HG03103 (cell line): ENCODE results near the gene LAMA1.

Experiments
- ATAC-seq: cut with Tn5 transposase; IDR thresholded peaks from one replicate; pipeline ENCODE4 v1.9.1; 2021; ENCODE audit warnings: low read depth; ENCODE audit not compliant: unreplicated experiment

Gene LAMA1

GRCh38 chr18:7116001-7116730 lies 1.4 kb downstream of the LAMA1 start:
- ATAC-seq = no peak

GRCh38 chr18:7112936-7113335 lies 4.7 kb downstream of the LAMA1 start:
- no peak for ATAC-seq

DNA sequence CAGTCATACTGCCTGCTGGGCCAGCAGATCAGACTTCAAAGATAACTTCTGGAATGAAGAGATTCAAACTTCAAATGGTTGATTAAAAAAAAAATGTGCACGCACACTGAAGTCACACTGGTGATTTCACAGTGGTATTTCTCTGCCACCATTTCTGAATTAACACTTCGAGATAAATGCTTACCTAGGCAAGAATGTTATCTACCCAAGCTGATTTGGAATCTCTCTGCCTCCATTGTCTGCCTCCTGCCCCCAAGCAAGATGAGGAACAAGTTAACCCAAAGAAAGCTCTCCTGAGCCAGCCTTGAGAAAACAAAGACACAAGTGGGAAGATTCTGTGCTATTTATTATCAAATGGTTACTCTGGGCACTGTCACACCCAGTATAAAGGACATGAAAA lies 6.5 kb downstream of the LAMA1 start:
- ATAC-seq = no peak

DNA sequence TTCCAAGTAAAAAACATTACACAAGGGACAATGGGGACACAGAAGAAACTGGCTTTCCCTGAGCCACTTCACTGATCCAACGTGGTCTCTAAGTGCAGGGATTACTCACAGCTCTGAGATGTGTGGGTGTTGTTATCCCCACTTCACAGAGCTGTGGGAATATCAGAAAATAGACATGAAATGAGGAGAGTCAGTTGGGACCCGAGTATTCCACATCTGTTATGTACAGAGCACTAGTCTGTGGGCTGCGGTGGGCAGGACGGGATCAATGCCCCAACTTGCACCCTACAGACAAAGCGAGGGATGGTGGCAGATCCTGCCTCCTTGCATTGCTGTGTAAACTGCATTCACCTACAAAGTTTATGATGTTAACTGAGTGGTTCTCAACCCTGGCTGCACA lies 11.7 kb downstream of the LAMA1 start:
- ATAC-seq = no peak

- ATAC-seq = no peak
Measured at GRCh38 chr18:7105268-7105667, 12.3 kb downstream of the LAMA1 start.

GRCh38 chr18:7104649-7105048 lies 12.9 kb downstream of the LAMA1 start:
- ATAC-seq = no peak

DNA sequence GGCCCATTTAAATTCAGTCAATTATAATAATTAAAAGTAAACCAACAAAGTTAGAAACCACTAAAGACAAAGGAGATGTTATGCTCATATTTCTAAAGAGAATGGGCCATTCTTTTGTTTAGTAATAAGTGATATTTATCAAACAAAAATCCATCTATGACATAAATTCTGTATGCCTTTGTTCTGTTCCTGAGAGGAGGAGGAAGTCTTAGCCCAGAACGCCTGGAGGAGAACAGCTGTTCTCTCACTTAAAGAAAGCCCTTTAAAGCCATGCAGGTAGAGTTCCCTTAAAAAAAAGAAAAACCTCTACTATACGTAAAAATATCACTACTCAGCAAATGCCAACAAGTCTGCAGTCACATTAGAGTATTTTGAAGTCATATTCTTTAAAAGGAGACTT lies 15.5 kb downstream of the LAMA1 start:
- no peak for ATAC-seq

DNA sequence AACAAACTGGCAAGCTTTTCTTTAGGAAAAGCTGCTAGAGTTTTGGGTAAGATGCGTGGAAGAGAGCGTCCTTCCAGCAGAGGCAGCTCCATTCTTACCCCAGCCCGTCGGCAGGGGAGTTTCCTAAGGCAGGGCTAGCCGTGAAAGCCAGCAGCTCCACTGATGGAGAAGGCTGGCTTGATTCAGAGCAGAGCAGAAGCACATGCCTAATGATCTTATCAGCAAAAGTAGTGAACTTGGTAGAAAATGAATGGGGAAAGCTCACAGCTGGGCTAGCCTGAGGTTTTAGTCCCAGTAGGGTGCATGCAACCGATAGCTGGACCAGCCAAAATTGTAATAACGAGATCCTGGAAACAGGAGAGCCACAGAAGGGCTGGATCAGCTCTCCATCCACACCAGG lies 20.8 kb downstream of the LAMA1 start:
- ATAC-seq = no peak

DNA sequence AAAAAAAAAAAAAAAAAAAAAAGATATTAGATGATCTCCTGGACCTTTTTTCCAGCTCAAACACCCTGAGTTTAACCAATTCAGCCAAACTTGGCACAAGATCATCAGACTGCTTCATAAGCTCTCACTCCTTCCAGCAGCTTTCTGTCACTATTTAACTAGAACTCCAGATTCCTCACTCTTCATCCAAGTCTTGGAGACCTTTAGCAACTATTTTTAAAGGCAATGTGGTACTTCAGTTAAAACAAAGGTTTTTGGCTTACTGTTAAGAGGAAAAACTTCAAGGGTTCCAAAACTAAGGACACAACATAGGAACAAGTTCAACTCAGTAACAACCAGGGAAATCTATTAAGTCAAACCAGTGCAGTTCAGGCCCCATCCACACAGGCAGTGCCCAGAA lies 23.2 kb downstream of the LAMA1 start:
- no peak for ATAC-seq

DNA sequence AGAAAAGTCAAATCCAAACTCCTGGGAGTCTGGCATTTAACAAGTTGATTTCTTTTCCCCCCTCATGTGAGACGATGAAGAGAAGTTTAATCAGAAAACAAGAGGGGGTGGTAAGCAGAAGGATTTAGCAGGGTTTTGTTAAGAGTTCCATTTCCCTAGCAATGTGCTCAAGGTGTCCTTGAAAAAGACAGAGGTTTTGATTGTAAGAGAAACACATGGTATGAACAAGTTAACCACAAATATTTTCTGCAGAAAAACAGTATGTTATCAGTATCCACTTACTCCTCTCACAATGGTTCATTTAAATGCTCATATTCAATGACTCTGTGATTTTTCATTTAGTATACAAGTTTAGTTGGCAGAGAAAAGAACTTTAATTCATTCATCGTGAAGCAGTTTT lies 26.8 kb downstream of the LAMA1 start:
- ATAC-seq = no peak

DNA sequence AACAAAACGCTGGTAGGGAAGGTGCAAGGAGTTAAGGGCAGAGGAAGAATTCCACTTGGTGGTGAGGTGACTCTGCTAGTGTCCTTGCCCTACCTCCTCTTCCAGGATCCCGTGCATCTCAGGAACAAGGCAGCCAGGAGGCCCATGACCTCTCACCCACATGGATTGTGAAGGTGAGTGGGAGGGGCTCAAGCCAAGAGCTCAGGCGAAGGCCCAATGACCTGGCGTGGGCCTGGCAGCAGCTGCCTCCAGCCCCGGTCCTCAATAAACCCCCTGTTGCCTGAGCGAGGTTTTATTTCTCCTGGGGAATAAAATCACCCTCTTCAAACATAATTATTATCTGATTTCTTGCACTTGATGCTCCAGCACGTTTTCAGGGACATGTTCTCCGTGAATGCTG lies 28.2 kb downstream of the LAMA1 start:
- ATAC-seq = no peak

GRCh38 chr18:7084080-7085065 lies 33.2 kb downstream of the LAMA1 start:
- no peak for ATAC-seq

- ATAC-seq = no peak
Measured at GRCh38 chr18:7082671-7083070, 34.9 kb downstream of the LAMA1 start.

GRCh38 chr18:7079231-7079630 lies 38.4 kb downstream of the LAMA1 start:
- no peak for ATAC-seq

DNA sequence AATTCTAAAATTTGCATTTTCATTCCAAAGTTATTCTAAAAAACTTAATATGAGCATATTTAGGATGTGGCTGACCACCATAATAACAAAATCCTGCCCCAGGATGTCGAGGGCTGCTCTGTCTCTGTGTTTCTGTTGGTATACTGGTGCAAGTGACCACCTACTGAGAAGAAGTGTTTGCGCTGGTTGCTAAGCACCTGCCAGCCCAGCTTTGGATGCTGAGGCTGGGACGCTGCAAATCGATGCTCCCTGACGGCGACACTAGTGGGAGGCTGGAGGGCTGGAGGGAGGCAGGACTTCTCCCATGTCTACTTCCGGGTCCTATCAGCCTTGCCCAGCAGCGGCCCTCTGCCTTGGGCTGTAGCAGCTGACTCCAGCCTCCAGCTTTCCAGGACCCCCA lies 45.0 kb downstream of the LAMA1 start:
- ATAC-seq = no peak

DNA sequence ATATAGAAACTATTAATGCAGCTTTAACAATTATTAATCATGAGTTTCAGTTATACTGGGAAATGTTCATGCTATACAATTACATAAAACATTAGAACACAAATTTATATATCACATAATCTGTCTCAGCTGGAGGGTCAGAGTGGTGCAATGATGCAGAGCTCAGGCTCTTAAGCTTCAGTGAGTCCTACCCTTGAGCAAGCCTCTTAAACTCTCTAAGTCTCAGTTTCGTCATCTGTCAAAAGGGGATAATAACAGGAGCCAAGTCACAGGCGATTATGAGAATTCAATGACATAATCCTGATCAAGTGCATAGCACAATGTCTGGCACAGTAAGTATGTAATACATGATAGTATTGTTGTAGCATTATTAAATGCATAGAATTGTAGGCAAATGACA lies 46.0 kb downstream of the LAMA1 start:
- ATAC-seq = no peak

DNA sequence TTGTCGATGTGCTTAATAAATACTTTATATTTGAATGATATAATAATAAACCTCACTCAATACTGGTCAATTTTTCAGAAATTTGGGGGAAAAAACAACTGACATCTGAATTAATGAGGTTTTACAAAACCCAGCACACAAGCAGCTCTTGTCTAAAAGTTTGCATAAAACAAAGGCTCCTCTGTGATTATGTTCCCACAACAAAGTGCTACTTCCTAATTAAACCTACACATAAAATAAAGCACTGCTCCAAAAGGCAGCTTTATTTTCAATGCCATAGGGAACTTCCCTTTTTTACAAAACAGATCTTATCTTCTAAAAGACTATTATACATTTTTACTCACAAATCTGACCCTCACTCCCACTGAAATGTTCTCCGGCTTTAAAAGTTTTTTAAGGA lies 47.1 kb downstream of the LAMA1 start:
- no peak for ATAC-seq

DNA sequence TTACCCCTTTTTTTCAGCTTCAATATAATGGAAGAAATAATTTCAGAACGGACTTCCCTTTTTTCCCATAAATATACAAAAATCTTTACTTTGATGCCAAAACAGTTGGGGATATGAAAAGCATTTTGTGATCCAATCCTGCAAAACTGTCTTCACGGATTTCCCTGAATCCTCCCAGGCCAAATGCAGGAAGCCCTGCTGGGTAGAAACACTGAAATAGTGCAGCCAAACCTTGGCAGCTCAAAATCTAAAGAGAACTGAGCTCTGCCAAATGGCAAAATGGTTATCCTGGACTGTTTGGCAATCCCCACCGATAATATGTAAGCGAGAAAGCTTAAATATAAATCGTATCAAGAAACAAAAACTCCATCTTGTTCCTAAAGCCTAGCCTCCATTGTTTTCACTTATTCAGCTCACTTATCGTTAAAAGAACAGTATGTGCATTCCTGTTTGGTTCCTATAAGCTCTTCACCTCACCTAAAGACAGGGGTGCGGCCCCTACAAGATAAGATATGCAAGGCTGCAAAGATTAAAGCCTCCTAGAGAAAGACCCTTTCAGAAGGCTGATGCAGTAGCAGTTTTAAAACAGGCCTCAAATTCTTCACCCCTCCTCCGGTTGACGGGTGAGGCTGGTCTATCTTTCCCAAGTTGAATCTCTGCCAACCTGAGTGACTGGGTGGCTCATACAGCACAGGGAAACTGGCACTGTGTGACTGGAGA lies 48.6 kb downstream of the LAMA1 start:
- ATAC-seq = no peak

DNA sequence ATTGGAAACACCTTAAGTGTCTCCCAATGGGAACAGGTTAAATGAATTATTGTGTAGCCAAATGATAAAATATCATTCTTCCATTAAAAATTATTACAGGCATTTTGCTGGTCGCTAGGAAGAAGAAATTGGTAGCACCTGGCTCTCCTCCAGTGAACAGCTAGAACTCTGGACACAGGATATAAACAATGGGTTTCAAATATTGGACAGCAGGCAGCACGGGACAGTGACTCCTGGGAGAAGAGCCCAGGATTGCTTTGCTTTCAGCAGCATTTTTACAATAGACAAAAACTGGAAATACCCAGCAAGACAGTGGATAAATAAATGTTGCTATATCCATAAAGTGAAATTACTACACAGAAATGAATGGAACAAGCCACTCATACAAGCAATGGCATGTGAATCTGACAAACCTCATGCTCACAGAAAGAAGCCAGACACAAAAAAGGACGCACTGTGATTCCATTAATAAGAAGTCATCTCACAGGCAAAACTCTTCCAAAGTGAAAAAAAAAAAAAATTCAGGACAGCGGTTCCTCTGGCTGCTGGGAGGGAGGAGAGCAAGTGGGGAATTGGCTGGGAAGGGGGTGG lies 50.5 kb downstream of the LAMA1 start:
- ATAC-seq = no peak

- ATAC-seq = no peak
Measured at GRCh38 chr18:7065736-7066135, 51.9 kb downstream of the LAMA1 start.

DNA sequence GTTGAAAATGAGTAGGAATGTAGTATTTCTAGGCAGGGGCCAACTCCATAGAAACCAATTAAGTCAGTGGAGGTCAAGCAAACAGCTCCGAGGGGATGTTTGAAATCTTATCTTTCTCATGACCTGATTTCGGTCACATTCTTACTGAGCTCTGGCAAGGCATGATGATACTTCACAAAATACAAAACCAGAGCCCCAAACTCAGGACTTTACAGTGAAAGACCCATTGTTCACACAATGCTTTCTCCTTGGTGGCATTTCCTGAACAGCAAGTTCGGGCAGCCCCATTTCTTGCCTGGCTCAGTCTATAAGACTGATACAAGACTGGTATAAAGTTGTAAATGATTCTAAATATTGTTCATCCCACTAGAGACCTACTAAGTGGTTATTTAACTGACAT lies 53.3 kb downstream of the LAMA1 start:
- ATAC-seq = no peak
